Colonic mucosa (tissue), 4 donors: ENCODE measurements around the gene BRME1. TPM values are rescaled to one million over a fixed set of nuclear protein-coding genes. Genes with fewer than 3 reads are reported as not detected.
"Not testable (repeated sequence)": the region's sequence is repeated elsewhere in the genome, so short reads cannot be mapped to it uniquely, and the experiment has no call there.

Source experiments
- DNase-seq: peaks from one replicate; pipeline ENCODE4 v3.0.0-alpha.2; 2020
- H3K27ac ChIP-seq: fragments of 200-600 bp; one replicate; pipeline ENCODE4 v1.8.0; 2021
- H3K27me3 ChIP-seq: fragments of 200-600 bp; one replicate; pipeline ENCODE4 v1.8.0; 2021
- H3K36me3 ChIP-seq: fragments of 200-600 bp; one replicate; pipeline ENCODE4 v1.8.0; 2021
- H3K4me1 ChIP-seq: fragments of 200-600 bp; one replicate; pipeline ENCODE4 v1.8.0; 2021; ENCODE audit warnings: mild to moderate bottlenecking
- H3K4me3 ChIP-seq: fragments of 200-600 bp; one replicate; pipeline ENCODE4 v1.8.0; 2021
- H3K9ac ChIP-seq, 2 donors: one replicate each; pipeline ENCODE4 v1.7.0; 2013; ENCODE audit warnings: control low read depth in 2 of 2, low read depth in 2 of 2, low read length in 2 of 2
- H3K9me3 ChIP-seq: fragments of 200-600 bp; one replicate; pipeline ENCODE4 v1.8.0; 2021
- intact Hi-C: fragments of 100-400 bp; cut with DNase I; formaldehyde crosslinking; loops from one replicate; pipeline ENCODE4 v1.14.1; 2022
- total RNA-seq, 2 donors: library from RNA; stranded (reverse); fragmentation: NEBNext Ultra II Directional in 1 of 2; extraction: Animal tissue kit (Norgen Biotek cat#: 25700) in 1 of 2; gene quantifications; one replicate each; pipeline ENCODE4 v1.2.1, GENCODE V29; 2021
- TF ChIP-seq, protein P1 (sequence below): fragments of 200-600 bp; IDR thresholded peaks from one replicate; pipeline ENCODE4 v1.8.0; 2022; ENCODE audit warnings: antibody characterized with exemption, mild to moderate bottlenecking
- donor health status: healthy.
- donor health status: DM: no; HTN: no; CAD: no.
- donor health status: DM: no; HTN: no; CAD: no.

Gene BRME1
- total RNA-seq, 2 donors from 2014 or later: 5.9 to 20.0 TPM

DNA sequence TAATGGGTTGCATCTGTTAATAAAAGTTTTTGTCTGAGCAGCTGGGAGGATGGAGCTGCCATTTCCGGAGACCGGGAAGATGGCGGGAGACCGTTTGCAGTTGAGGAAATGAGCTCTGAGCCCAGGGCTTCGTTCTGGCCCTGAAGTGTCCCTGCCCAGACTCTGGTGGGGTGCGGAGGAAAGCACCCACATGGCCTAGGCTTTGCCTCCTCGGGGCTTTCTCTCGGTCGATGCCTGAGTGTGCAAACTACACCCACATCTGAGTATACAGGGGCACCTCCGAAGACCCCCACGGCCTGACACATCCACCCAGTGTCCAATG is 44.6 kb downstream of the BRME1 start:
- Histone ChIP-seq H3K27ac (peak overlapping the region; percentile 87), H3K9ac (peak overlapping the region; percentile 61 to 87), H3K36me3 (no peaks in the 10 kb centered on the region), H3K27me3 (no peaks in the 10 kb centered on the region), H3K4me3 (peak overlapping the region; percentile 39), H3K4me1 (no peaks in the 10 kb centered on the region), H3K9me3 (no peaks in the 10 kb centered on the region)
- intact Hi-C loops: loop anchor here (5.0 kb wide), 1 partner anchor 264 kb away; no protein-coding TSS in a partner anchor
- TF ChIP-seq, protein P1, sequence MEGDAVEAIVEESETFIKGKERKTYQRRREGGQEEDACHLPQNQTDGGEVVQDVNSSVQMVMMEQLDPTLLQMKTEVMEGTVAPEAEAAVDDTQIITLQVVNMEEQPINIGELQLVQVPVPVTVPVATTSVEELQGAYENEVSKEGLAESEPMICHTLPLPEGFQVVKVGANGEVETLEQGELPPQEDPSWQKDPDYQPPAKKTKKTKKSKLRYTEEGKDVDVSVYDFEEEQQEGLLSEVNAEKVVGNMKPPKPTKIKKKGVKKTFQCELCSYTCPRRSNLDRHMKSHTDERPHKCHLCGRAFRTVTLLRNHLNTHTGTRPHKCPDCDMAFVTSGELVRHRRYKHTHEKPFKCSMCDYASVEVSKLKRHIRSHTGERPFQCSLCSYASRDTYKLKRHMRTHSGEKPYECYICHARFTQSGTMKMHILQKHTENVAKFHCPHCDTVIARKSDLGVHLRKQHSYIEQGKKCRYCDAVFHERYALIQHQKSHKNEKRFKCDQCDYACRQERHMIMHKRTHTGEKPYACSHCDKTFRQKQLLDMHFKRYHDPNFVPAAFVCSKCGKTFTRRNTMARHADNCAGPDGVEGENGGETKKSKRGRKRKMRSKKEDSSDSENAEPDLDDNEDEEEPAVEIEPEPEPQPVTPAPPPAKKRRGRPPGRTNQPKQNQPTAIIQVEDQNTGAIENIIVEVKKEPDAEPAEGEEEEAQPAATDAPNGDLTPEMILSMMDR: no peak
- no peak for DNase-seq

DNA sequence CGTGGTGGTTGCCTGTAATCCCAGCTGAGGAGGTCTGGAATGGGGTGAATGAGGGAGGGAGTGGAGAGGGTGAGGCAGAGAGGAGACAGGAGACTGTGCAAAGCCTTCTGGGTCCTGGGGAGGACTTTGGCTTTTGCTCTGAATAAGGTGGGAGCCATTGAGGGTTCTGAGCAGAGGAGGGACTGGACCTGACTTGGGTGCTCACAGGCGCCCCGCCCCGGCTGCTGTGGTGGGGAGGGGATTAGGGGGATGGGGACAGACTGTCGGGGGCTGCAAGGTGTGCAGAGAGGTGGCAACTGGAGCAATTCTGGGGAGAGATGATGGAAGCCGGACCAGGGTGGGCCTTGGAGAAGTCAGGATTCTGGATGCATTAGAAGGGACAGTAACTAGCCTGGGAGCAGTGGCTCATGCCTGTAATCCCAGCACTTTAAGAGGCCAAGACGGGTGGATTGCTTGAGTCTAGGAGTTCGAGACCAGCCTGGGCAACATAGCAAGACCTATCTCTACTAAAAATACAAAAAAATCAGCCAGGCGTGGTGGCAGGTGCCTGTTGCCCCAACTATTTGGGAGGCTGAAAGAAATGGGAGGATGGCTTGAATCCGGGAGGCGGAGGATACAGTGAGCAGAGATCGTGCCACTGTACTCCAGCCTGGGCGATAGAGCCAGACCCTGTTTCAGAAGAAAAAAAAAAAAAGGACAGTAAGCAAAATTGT is 45.1 kb downstream of the BRME1 start:
- no peaks in the 10 kb centered on the region for H3K4me1 ChIP-seq
- peak overlapping the region; percentile 87 for H3K27ac ChIP-seq
- H3K9me3 ChIP-seq: no peaks in the 10 kb centered on the region
- intact Hi-C loops: loop anchor here (5.0 kb wide), 1 partner anchor 264 kb away; no protein-coding TSS in a partner anchor
- no peaks in the 10 kb centered on the region for H3K27me3 ChIP-seq
- DNase-seq: no peak
- TF ChIP-seq, protein P1: no peak
- H3K36me3 ChIP-seq: no peaks in the 10 kb centered on the region
- no peak overlapping the region for H3K9ac ChIP-seq
- H3K4me3 ChIP-seq: peak overlapping the region; percentile 39

DNA sequence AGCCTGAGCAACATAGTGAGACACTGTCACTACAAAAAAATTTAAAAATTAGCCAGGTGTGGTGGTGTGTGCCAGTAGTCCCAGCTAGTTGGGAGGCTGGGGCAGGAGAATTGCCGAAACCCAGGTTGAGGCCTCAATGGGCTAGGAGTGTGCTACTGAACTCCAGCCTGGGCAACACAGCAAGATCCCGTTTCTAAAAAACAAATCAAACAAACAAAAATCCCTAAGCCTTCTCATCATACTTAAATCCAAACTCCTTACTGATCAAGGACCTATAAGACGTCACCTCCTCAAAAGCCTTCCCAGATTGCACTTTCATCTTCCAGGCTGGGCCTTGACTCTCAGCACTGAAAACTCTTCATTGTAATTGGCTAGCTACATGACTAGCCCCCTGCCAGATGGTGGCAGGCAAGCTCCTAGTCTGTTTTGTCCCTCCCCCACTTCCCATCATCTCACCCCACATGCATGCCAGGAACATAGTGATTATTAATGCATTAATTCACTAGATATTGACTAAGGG is 46.5 kb downstream of the BRME1 start:
- no peak overlapping the region for H3K9ac ChIP-seq

DNA sequence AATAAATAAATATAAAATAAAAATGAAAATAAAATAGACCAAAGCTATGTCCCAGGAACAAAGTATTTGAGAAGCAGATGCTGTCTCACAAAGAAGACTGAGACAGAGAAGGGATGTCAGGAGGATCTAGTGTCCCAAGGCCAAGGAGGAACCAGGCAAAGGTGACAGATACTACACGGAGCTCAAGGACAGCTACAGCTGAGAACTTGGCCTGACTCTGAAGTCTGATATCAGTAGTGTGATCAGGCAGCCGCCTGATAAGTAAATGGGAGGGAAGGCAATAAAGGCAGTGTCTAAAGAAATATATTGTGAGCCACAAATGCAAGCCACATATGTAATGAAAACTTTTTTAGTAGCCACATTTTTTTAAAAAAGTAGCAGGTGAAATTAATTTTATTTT is 49.4 kb downstream of the BRME1 start:
- TF ChIP-seq, protein P1: no peak
- Histone ChIP-seq H3K9ac (no peak overlapping the region), H3K27ac (no peak overlapping the region), H3K27me3 (no peaks in the 10 kb centered on the region), H3K4me3 (no peak overlapping the region), H3K4me1 (peaks cover 1% of the 10 kb centered on the region), H3K9me3 (no peaks in the 10 kb centered on the region), H3K36me3 (no peaks in the 10 kb centered on the region)
- DNase-seq: no peak
- intact Hi-C loops: no loop called here

More for the DNA sequence above, 46.5 kb downstream of the BRME1 start:
- Histone ChIP-seq H3K4me3 (no peak overlapping the region), H3K4me1 (no peaks in the 10 kb centered on the region), H3K9me3 (no peaks in the 10 kb centered on the region), H3K27ac (no peak overlapping the region), H3K36me3 (no peaks in the 10 kb centered on the region), H3K27me3 (no peaks in the 10 kb centered on the region)
- TF ChIP-seq, protein P1: no peak
- intact Hi-C loops: no loop called here
- DNase-seq: no peak

DNA sequence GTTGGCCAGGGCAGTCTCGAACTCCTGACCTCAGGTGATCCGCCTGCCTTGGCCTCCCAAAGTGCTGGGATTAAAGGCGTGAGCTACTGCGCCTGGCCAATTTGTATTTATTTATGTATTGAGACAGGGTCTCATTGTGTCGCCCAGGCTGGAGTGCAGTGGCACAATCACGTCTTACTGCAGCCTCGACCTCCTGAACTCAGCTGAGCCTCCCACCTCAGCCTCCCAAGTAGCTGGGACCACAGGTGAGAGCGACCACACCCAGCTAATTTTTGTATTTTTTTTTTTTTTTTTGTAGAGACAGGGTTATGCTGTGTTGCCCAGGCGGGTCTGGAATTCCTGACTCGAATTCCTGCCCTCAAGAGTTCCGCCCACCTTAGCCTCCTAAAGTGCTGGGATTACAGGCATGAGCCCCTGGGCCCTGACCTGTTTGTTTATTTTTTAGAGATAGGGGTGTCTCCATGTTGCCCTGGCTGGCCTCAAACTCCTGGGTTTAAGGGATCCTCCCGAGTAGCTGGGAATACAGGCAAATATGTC is 53.7 kb downstream of the BRME1 start:
- intact Hi-C loops, H3K27me3 ChIP-seq, H3K36me3 ChIP-seq, H3K9me3 ChIP-seq, H3K4me3 ChIP-seq, DNase-seq, H3K27ac ChIP-seq, H3K9ac ChIP-seq: not testable (repeated sequence)
- H3K4me1 ChIP-seq: peaks cover 12% of the 10 kb centered on the region

DNA sequence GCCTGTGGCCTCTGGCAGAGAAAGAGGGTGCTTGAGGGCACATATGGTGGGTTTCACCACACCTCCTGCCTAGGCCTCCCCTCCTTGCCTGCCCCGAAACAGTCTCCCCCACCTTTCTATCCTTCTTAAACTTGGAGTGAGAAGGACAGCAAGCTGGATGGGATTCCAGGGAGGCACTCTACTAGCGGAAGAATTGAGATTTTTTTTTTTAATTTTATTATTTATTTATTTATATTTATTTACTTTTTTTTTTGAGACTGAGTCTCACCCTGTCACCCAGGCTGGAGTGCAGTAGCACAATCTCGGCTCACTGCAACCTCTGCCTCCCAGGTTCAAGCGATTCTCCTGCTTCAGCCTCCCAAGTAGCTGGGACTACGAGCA is 54.2 kb downstream of the BRME1 start:
- intact Hi-C loops, DNase-seq, H3K4me3 ChIP-seq, H3K27me3 ChIP-seq, H3K9me3 ChIP-seq, H3K36me3 ChIP-seq: not testable (repeated sequence)
- peak overlapping the region; percentile 51 to 97 for H3K9ac ChIP-seq
- H3K4me1 ChIP-seq: peaks cover 12% of the 10 kb centered on the region
- peak overlapping the region; percentile 92 for H3K27ac ChIP-seq
